Tibial nerve (tissue), 4 donors: ENCODE measurements around the gene TLE7. TPM values are rescaled to one million over a fixed set of nuclear protein-coding genes. Genes with fewer than 3 reads are reported as not detected.

Experiments used
- DNase-seq, 2 donors: peaks; one replicate each; pipeline ENCODE4 v3.0.0-alpha.2; 2019; ENCODE audit warnings: low spot score in 2 of 2
- H3K27ac ChIP-seq, 4 donors: fragments of 200-600 bp; sonication (generic) in 3 of 4; one replicate each; pipeline ENCODE4 v1.5.1; 2017 to 2019; ENCODE audit warnings: mild to moderate bottlenecking in 1 of 4
- H3K27me3 ChIP-seq, 2 donors: fragments of 200-600 bp; sonication (generic) in 1 of 2; one replicate each; pipeline versions ENCODE4 v1.5.1 to v1.6.0; 2017 to 2019
- H3K36me3 ChIP-seq, 3 donors: fragments of 200-600 bp; sonication (generic); one replicate each; pipeline ENCODE4 v1.5.1; 2018 to 2019
- H3K4me1 ChIP-seq, 4 donors: fragments of 200-600 bp; sonication (generic) in 3 of 4; one replicate each; pipeline ENCODE4 v1.5.1; 2017 to 2019
- H3K4me3 ChIP-seq, 4 donors: fragments of 200-600 bp; sonication (generic) in 3 of 4; one replicate each; pipeline ENCODE4 v1.5.1; 2017 to 2019; ENCODE audit warnings: mild to moderate bottlenecking in 1 of 4, moderate library complexity in 1 of 4
- H3K9me3 ChIP-seq, 4 donors: fragments of 200-600 bp; sonication (generic) in 3 of 4; one replicate each; pipeline ENCODE4 v1.5.1; 2017 to 2019
- CTCF ChIP-seq, 5 experiments: fragments of 200-600 bp in 3 of 5; fragments of 450-650 bp in 2 of 5; sonication (generic) in 3 of 5; IDR thresholded peaks; one replicate each; pipeline ENCODE4 v1.5.1; 2016 to 2019; ENCODE audit warnings: antibody characterized with exemption in 5 of 5, mild to moderate bottlenecking in 3 of 5, moderate library complexity in 2 of 5
- EP300 ChIP-seq, 2 donors: sonication (generic); formaldehyde crosslinking; IDR thresholded peaks; one replicate each; pipeline ENCODE4 v1.6.1; 2017; ENCODE audit warnings: antibody characterized with exemption in 2 of 2, mild to moderate bottlenecking in 1 of 2
- POLR2A ChIP-seq, 2 donors: fragments of 450-650 bp; IDR thresholded peaks; one replicate each; pipeline ENCODE4 v1.6.1; 2017; ENCODE audit warnings: antibody characterized with exemption in 2 of 2, mild to moderate bottlenecking in 2 of 2, moderate library complexity in 2 of 2
- WGBS, 2 donors: methylation state at CpG; one replicate each; pipeline ENCODE4 v1.1.5; 2018; 5-methylcytosine and 5-hydroxymethylcytosine counted together
- total RNA-seq, 4 donors: library from RNA; depleted of rRNA; stranded (reverse); fragments of >200 nt; gene quantifications; one replicate each; pipeline ENCODE4 v1.1.0, GENCODE V29; 2016

TLE7 gene
- total RNA-seq, 4 donors from 2014 or later: not detected

- Histone ChIP-seq H3K27ac (no peak overlapping the region), H3K9me3 (peaks cover 8 to 80% (median 33%) of the 10 kb centered on the region in 4 donors), H3K4me3 (no peak overlapping the region), H3K4me1 (no peaks in the 10 kb centered on the region), H3K36me3 (peaks cover 21 to 100% (median 44%) of the 10 kb centered on the region in 3 donors), H3K27me3 (no peaks in the 10 kb centered on the region)
- DNase-seq: no peak
- no peak for TF ChIP-seq CTCF (IDR thresholded peaks at IDR 0.05)
- TF ChIP-seq EP300 (IDR thresholded peaks at IDR 0.05): no peak
- no peak for TF ChIP-seq POLR2A (IDR thresholded peaks at IDR 0.05)
These were observed 11.2 kb upstream of the TLE7 start for GRCh38 chr16:71453036-71453435.

DNA sequence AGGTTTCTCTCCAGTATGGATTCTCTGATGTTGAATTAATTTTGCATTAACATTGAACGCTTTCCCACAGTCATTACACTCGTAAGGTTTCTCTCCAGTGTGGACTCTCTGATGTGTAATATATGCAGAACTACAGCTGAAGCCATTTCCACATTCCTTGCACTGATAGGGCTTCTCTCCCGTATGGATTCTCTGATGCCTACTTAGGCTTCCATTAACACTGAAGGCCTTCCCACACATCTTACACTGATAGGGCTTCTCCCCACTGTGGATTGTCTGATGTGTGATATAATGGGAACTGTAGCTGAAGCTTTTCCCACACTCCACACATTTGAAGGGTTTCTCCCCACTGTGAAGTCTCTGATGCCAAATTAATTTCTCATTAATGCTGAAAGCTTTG, 7.2 kb upstream of the TLE7 start:
- H3K27me3 ChIP-seq: no peaks in the 10 kb centered on the region
- peaks cover 25 to 100% (median 55%) of the 10 kb centered on the region in 4 donors for H3K9me3 ChIP-seq
- H3K27ac ChIP-seq: no peak overlapping the region
- TF ChIP-seq EP300 (IDR thresholded peaks at IDR 0.05) (no peak), POLR2A (IDR thresholded peaks at IDR 0.05) (no peak), CTCF (IDR thresholded peaks at IDR 0.05) (no peak)
- DNase-seq: no peak
- peaks cover 18 to 77% (median 44%) of the 10 kb centered on the region in 3 donors for H3K36me3 ChIP-seq
- no peaks in the 10 kb centered on the region for H3K4me1 ChIP-seq
- 96 to 100% methylated on average over 3 of the region's 3 CpGs for WGBS, 2 donors
- no peak overlapping the region for H3K4me3 ChIP-seq

GRCh38 chr16:71448274-71448866, 6.5 kb upstream of the TLE7 start:
- H3K27me3 ChIP-seq: no peaks in the 10 kb centered on the region
- H3K4me1 ChIP-seq: no peaks in the 10 kb centered on the region
- peaks cover 18 to 71% (median 44%) of the 10 kb centered on the region in 3 donors for H3K36me3 ChIP-seq
- no peak for DNase-seq
- H3K27ac ChIP-seq: no peak overlapping the region
- peaks cover 25 to 100% (median 55%) of the 10 kb centered on the region in 4 donors for H3K9me3 ChIP-seq
- TF ChIP-seq POLR2A (IDR thresholded peaks at IDR 0.05) (no peak), EP300 (IDR thresholded peaks at IDR 0.05) (no peak), CTCF (IDR thresholded peaks at IDR 0.05) (no peak)
- 97 to 98% methylated on average over 7 of the region's 7 CpGs for WGBS, 2 donors
- H3K4me3 ChIP-seq: no peak overlapping the region

GRCh38 chr16:71443714-71444113, 1.9 kb upstream of the TLE7 start:
- Histone ChIP-seq H3K27ac (no peak overlapping the region), H3K27me3 (no peaks in the 10 kb centered on the region), H3K36me3 (peaks cover 0 to 24% (median 2%) of the 10 kb centered on the region in 3 donors), H3K9me3 (peaks cover 17 to 86% (median 30%) of the 10 kb centered on the region in 4 donors), H3K4me3 (no peak overlapping the region), H3K4me1 (no peaks in the 10 kb centered on the region)
- TF ChIP-seq EP300 (IDR thresholded peaks at IDR 0.05): no peak
- TF ChIP-seq POLR2A (IDR thresholded peaks at IDR 0.05): no peak
- no peak for TF ChIP-seq CTCF (IDR thresholded peaks at IDR 0.05)
- DNase-seq: no peak
- WGBS, 2 donors: 89 to 93% methylated on average over 5 to 6 of the region's 6 CpGs

DNA sequence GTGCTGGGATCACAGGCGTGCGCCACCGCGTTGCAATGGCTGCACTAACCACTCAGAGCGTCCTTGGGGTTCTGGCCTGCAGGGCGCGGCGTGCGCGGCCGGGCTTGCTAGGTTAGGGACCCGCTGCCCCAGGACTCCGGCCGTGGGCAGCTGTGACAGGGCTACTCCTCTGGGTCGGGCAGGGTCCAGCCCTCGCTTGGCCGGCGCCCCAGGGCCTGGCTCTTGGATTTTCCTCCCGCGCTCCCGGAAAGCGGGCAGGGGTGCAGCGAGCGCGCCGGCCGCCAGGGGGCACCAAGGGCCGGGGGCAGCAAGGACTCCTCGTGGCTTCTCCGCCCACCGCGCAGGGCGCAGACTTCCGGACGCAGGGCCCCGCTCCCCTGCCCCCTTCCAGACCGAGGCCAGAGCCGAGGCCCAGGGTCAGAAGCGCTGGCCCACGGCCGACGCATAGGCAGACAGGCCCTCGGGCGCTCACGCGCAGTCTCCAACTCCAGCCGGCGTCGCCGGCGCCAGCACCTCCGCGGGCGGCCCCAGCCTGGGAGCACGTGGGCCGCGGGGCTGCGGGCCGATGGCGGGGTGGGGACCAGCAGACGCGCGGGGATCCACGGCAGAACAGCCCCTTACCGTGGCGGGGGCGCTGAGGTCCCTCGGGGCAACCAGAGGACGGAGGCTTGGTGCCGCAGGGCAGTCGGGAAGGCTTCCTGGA, 355 bp downstream of the TLE7 start:
- 43 to 63% methylated on average over 25 to 49 of the region's 71 CpGs for WGBS, 2 donors
- TF ChIP-seq POLR2A (IDR thresholded peaks at IDR 0.05): no peak
- no peak for TF ChIP-seq EP300 (IDR thresholded peaks at IDR 0.05)
- TF ChIP-seq CTCF (IDR thresholded peaks at IDR 0.05): no peak
- no peak overlapping the region for H3K4me3 ChIP-seq
- H3K27ac ChIP-seq: no peak overlapping the region
- DNase-seq: no peak
- H3K36me3 ChIP-seq: peaks cover 0 to 2% (median 0%) of the 10 kb centered on the region in 3 donors
- H3K27me3 ChIP-seq: no peaks in the 10 kb centered on the region
- H3K4me1 ChIP-seq: no peaks in the 10 kb centered on the region
- peaks cover 4 to 64% (median 12%) of the 10 kb centered on the region in 4 donors for H3K9me3 ChIP-seq
